ENCODE results near the gene FOXL3. TPM values are rescaled to one million over a fixed set of nuclear protein-coding genes. Genes with fewer than 3 reads are reported as not detected.
"Not testable (repeated sequence)": the region's sequence is repeated elsewhere in the genome, so short reads cannot be mapped to it uniquely, and the experiment has no call there.

Gene FOXL3
- not detected in 2 replicates for total RNA-seq (2014; rRNA removed; shearing (Covaris generic))

DNA sequence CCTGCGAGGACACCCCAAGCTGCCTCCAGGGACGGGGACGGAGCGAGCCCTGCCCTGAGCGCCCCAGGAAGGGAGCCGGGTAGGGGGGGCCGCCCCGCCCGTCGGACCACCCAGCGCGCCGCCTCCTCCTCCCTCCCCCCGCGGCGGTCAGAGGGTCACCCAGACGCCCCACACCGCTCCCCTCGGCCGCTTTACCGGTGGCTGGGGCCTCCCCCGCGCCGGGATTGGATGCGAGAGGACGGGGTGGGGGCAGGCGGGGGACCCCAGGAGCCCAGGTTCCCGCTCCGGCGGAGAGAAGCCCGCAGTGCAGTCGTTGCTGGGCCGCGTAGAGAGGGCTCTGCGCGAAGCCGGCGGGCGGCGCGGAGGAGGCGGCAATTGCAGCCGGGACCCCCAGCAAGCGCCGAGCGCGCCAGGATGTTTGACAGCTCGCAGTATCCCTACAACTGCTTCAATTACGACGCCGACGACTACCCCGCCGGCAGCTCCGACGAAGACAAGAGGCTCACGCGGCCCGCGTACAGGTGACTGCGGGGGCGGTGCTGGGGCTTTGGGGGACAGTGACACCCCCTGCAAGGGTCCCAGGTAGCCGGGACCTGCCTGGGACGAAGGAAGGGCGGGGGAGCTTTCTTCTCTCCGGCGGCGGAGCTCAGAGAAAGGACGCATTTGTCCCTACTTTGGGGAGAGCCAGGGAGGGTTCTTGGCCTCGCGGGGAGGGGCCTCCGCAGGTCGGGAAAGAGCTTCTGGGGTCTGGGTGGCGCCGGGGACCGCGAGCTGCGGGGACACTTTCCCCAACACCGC, at the start of gene FOXL3:
TSS of gene FOXL3 (plus strand) at position 415 of the 798 bp plus-strand sequence. CDS start at position 415, 0 bp downstream.
- no peak for DNase-seq (ENCODE audit: low spot score)
- in situ Hi-C loops (cut with HindIII; ENCODE audit: low sequenced_read_pairs), result no loop called here

- DNase-seq (ENCODE audit: low spot score), result no peak
- in situ Hi-C loops (cut with HindIII; ENCODE audit: low sequenced_read_pairs), result no loop called here
These were observed 49.0 kb upstream of the FOXL3 start for GRCh38 chr7:240887-241421.

- in situ Hi-C loops (cut with HindIII; ENCODE audit: low sequenced_read_pairs), result no loop called here
These were observed 48.5 kb upstream of the FOXL3 start for GRCh38 chr7:241513-241912.

GRCh38 chr7:242826-243579, 47.0 kb upstream of the FOXL3 start:
- in situ Hi-C loops (cut with HindIII; ENCODE audit: low sequenced_read_pairs); DNase-seq (ENCODE audit: low spot score): not testable (repeated sequence)

More at GRCh38 chr7:241513-241912, 48.5 kb upstream of the FOXL3 start:
- DNase-seq (ENCODE audit: low spot score), result no peak

GRCh38 chr7:243580-243978, 46.4 kb upstream of the FOXL3 start:
- in situ Hi-C loops (cut with HindIII; ENCODE audit: low sequenced_read_pairs), result not testable (repeated sequence)

DNA sequence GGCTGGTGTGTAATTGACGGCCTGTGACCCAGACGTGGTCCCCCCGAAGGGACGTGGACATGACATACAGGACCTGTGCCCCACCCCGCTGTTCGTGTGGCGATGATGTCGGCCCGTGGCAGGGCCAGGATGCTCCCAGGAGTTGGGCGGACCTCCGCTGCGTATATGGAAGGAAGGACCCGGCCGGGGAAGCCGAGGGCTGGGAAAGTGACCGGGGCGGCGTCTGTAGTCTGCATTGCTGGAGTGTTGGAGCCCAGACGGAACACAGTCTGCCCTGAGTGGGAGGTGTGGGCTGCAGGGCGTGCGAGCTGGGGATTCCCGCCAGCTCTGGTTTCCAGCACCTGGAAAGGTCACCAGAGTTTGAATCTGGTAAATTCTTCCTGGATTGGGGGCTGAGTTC, 45.0 kb upstream of the FOXL3 start:
- in situ Hi-C loops (cut with HindIII; ENCODE audit: low sequenced_read_pairs), result no loop called here
- no peak for DNase-seq (ENCODE audit: low spot score)

More at GRCh38 chr7:243580-243978, 46.4 kb upstream of the FOXL3 start:
- DNase-seq (ENCODE audit: low spot score), result not testable (repeated sequence)

DNA sequence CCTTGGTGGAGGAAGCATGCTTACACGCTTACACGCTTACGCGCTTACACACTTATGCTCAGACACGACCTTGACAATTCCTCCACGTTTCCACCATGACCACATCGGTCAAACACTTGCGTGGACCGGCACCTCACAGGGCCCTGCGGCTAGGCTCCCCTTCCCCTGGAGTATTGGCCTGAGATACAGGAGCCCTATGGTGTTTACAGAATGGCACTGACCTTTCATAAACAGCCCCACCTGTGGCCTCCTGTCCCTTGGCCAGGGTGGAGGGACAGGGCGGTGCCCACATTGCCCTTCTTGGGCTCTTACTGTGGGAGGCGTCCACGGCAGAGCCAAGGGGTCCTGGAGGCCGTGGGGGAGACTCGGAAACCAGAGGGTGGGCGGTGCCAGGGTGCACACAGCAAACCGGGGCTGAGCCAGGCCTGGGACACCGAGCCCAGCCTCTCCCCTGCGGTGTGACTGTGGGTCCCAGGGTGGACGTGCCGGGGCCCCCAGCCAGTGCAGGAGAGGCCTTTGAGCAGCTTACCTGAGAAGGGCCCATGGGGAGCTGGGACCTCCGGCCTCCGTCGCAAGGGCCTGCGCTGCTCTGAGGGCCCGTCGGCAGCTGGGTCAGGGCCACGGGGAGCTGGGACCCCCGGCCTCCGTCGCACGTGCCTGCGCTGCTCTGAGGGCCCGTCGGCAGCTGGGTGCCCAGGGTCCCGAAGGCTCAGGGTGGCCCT, 44.2 kb upstream of the FOXL3 start:
- no peak for DNase-seq (ENCODE audit: low spot score)
- in situ Hi-C loops (cut with HindIII; ENCODE audit: low sequenced_read_pairs), result no loop called here

DNA sequence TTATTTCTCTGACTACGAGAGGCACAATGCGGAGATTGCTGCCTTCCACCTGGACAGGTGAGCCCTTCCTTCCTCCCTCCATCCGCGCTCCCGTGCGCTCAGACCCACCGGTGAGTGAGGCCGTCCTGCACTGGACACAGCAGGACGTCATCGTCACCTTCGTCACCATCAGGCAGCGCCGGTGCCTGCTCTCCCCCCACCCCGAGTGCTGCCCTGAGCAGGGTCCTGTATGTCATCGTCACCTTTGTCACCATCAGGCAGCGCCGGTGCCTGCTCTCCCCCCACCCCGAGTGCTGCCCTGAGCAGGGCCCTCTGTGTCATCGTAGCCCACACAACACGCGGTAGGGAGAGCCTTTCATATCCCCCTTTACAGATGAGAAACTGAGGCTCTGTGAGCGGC, 43.5 kb upstream of the FOXL3 start:
- DNase-seq (ENCODE audit: low spot score), result no peak
- in situ Hi-C loops (cut with HindIII; ENCODE audit: low sequenced_read_pairs), result no loop called here

GRCh38 chr7:247181-247580, 42.8 kb upstream of the FOXL3 start:
- in situ Hi-C loops (cut with HindIII; ENCODE audit: low sequenced_read_pairs), result no loop called here
- no peak for DNase-seq (ENCODE audit: low spot score)

DNA sequence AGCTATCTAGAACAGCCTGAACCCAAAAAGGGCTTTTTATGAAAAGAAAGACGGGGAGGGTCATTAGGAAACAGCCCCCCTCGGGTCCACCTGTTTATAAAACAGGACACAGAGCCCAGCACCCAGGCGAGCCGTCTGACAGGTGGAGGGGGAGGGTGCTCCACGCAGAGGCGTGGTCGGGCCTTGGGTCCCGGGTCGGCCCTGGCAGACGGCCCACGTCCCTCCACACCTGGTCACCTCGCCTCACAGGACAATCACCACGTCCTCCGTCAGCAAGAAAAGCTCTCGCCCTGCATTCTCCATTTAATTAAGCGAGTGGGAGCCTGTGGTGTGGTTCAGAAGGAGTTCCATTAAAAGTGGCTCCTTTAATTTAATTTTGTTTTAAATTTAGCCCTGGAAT, 42.3 kb upstream of the FOXL3 start:
- DNase-seq (ENCODE audit: low spot score), result no peak
- in situ Hi-C loops (cut with HindIII; ENCODE audit: low sequenced_read_pairs), result no loop called here

- in situ Hi-C loops (cut with HindIII; ENCODE audit: low sequenced_read_pairs), result no loop called here
These were observed 41.1 kb upstream of the FOXL3 start for GRCh38 chr7:248732-249435.

DNA sequence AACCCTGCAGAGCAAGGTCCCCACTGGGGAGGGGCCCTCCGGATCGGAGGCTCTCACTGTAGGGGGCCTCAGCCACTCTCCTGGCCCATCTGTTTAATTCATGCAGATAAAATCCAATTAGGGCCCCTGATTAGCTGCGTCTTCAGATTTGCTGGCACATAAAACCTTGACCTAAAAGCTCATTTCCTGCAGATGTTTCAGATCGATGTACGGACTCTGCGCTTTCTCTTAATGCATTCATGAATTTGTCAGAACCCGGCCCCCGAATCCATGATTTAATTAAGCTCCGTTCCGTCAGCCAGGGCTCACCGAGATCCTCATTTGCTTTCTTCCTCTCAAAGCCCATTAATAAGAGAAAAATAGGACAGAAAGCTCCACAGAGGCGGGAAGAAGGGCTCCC, 40.0 kb upstream of the FOXL3 start:
- in situ Hi-C loops (cut with HindIII; ENCODE audit: low sequenced_read_pairs), result no loop called here
- DNase-seq (ENCODE audit: low spot score), result no peak

More at GRCh38 chr7:248732-249435, 41.1 kb upstream of the FOXL3 start:
- no peak for DNase-seq (ENCODE audit: low spot score)

DNA sequence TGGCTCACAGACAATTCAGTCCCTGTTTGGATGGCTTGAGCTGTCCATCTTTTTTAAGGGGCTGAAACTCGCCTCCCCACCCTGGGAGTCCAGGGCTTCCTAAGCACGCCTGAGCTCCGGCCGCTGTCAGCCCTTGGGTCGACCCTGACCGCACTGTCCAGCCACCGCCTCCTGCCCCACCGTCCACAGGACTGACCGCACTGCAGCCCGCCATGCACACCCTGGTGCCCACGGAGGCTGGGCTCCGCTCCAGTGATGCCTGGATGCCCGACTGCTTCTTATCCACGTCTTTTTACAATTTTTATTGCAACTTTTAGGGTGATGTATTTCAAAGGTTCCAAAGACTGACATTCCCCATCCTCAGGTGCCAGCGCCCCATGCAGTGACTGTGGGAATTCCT, 39.4 kb upstream of the FOXL3 start:
- in situ Hi-C loops (cut with HindIII; ENCODE audit: low sequenced_read_pairs), result no loop called here

GRCh38 chr7:251005-251404, 39.0 kb upstream of the FOXL3 start:
- no peak for DNase-seq (ENCODE audit: low spot score)
- in situ Hi-C loops (cut with HindIII; ENCODE audit: low sequenced_read_pairs), result no loop called here

More for the DNA sequence above, 39.4 kb upstream of the FOXL3 start:
- no peak for DNase-seq (ENCODE audit: low spot score)

DNA sequence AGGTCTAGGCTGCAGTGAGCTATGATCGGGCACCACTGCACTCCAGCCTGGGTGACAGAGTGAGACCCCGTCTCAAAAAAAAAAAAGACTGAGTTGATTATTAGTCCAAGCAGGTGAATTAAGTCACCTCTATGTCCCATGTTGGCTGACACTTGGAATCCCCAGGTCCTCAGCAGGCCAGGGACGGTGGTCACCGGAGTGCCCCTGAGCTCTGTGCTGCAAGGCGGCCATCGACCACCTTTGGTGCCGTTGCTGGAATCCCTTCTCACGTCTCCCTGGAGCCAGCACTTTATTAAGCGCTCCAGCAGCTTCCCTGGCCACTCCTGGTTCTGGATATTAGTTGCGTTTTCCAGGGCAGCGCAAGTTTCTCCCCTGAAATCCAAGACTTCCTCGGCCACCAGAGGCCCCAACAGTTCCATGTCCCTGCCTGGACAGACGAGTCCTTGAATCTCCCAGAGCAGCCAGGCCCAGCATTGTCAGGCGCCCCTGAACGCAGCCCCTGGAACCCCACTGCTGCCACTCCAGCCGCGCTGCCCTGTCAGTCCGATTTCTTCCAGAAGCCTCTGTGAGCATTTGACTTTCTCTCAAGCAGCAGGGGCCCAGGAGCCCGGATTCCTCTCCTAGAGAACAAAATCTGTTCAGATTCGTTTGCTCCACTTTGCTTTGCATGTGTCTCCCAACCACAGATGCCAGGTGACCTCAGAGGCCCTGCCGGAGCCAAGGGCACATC, 38.4 kb upstream of the FOXL3 start:
- in situ Hi-C loops (cut with HindIII; ENCODE audit: low sequenced_read_pairs), result no loop called here
- DNase-seq (ENCODE audit: low spot score), result no peak

- in situ Hi-C loops (cut with HindIII; ENCODE audit: low sequenced_read_pairs), result no loop called here
- DNase-seq (ENCODE audit: low spot score), result no peak
These were observed 37.6 kb upstream of the FOXL3 start for GRCh38 chr7:252216-252965.

GRCh38 chr7:252981-253380, 37.0 kb upstream of the FOXL3 start:
- in situ Hi-C loops (cut with HindIII; ENCODE audit: low sequenced_read_pairs), result no loop called here
- DNase-seq (ENCODE audit: low spot score), result no peak

All from G401 (cell line).